ENCODE measurements around the gene PCSK4.

PCSK4 gene

GRCh38 chr19:1466461-1467214 is 23.5 kb downstream of the PCSK4 start:
- no peaks in the 10 kb centered on the region for H3K9me3 ChIP-seq (ENCODE audit: insufficient read depth, low read depth, low read length)
- H3K4me3 ChIP-seq (ENCODE audit: low read length): peak overlapping the region; percentile 1; the same call in 1 of the 2 replicates
- H3K9ac ChIP-seq (ENCODE audit: low read depth, low read length): no peak overlapping the region
- no peaks in the 10 kb centered on the region for H3K36me3 ChIP-seq (ENCODE audit: insufficient read depth, low read length)
- H3K27me3 ChIP-seq (ENCODE audit: insufficient read depth, low read length): peaks cover 82% of the 10 kb centered on the region
- H3K4me1 ChIP-seq (ENCODE audit: insufficient read depth, low read length): 0 out of 2 replicates have a peak, but pooled peaks cover 3% of the 10 kb centered on the region
- no peak overlapping the region for H3K27ac ChIP-seq (ENCODE audit: low read depth, low read length)
- 10% methylated on average over 70 of the region's 70 CpGs for WGBS

- H3K4me1 ChIP-seq (ENCODE audit: insufficient read depth, low read length): 0 out of 2 replicates have a peak, but pooled peaks cover under 1% of the 10 kb centered on the region
- H3K36me3 ChIP-seq (ENCODE audit: insufficient read depth, low read length): no peaks in the 10 kb centered on the region
- no peak overlapping the region for H3K27ac ChIP-seq (ENCODE audit: low read depth, low read length)
- H3K9me3 ChIP-seq (ENCODE audit: insufficient read depth, low read depth, low read length): no peaks in the 10 kb centered on the region
- H3K9ac ChIP-seq (ENCODE audit: low read depth, low read length): no peak overlapping the region
- no peak overlapping the region for H3K4me3 ChIP-seq (ENCODE audit: low read length)
- H3K27me3 ChIP-seq (ENCODE audit: insufficient read depth, low read length): peaks cover 76% of the 10 kb centered on the region
- WGBS: 26% methylated on average over 41 of the region's 41 CpGs
Observed at GRCh38 chr19:1466018-1466460, 24.1 kb downstream of the PCSK4 start.

GRCh38 chr19:1465191-1466016 is 24.7 kb downstream of the PCSK4 start:
- Histone ChIP-seq H3K9ac (ENCODE audit: low read depth, low read length) (no peak overlapping the region), H3K9me3 (ENCODE audit: insufficient read depth, low read depth, low read length) (no peaks in the 10 kb centered on the region), H3K27ac (ENCODE audit: low read depth, low read length) (no peak overlapping the region), H3K4me1 (ENCODE audit: insufficient read depth, low read length) (no peaks in the 10 kb centered on the region), H3K36me3 (ENCODE audit: insufficient read depth, low read length) (no peaks in the 10 kb centered on the region), H3K27me3 (ENCODE audit: insufficient read depth, low read length) (peaks cover 70% of the 10 kb centered on the region), H3K4me3 (ENCODE audit: low read length) (no peak overlapping the region)
- WGBS: 22% methylated on average over 83 of the region's 83 CpGs

- Histone ChIP-seq H3K27ac (ENCODE audit: low read depth, low read length) (no peak overlapping the region), H3K36me3 (ENCODE audit: insufficient read depth, low read length) (no peaks in the 10 kb centered on the region), H3K27me3 (ENCODE audit: insufficient read depth, low read length) (peaks cover 54% of the 10 kb centered on the region), H3K9ac (ENCODE audit: low read depth, low read length) (no peak overlapping the region), H3K9me3 (ENCODE audit: insufficient read depth, low read depth, low read length) (no peaks in the 10 kb centered on the region), H3K4me1 (ENCODE audit: insufficient read depth, low read length) (no peaks in the 10 kb centered on the region), H3K4me3 (ENCODE audit: low read length) (no peak overlapping the region)
- 89% methylated on average over 24 of the region's 24 CpGs for WGBS
Observed at GRCh38 chr19:1461862-1462261, 28.3 kb downstream of the PCSK4 start.

- no peak overlapping the region for H3K4me3 ChIP-seq (ENCODE audit: low read length)
- H3K4me1 ChIP-seq (ENCODE audit: insufficient read depth, low read length): no peaks in the 10 kb centered on the region
- no peak overlapping the region for H3K27ac ChIP-seq (ENCODE audit: low read depth, low read length)
- WGBS: 93% methylated on average over 36 of the region's 36 CpGs
- no peaks in the 10 kb centered on the region for H3K36me3 ChIP-seq (ENCODE audit: insufficient read depth, low read length)
- no peak overlapping the region for H3K9ac ChIP-seq (ENCODE audit: low read depth, low read length)
- H3K27me3 ChIP-seq (ENCODE audit: insufficient read depth, low read length): peaks cover 48% of the 10 kb centered on the region
- no peaks in the 10 kb centered on the region for H3K9me3 ChIP-seq (ENCODE audit: insufficient read depth, low read depth, low read length)
Observed at GRCh38 chr19:1460033-1460995, 29.8 kb downstream of the PCSK4 start.

GRCh38 chr19:1459479-1459878 is 30.7 kb downstream of the PCSK4 start:
- Histone ChIP-seq H3K4me3 (ENCODE audit: low read length) (no peak overlapping the region), H3K27ac (ENCODE audit: low read depth, low read length) (no peak overlapping the region), H3K9me3 (ENCODE audit: insufficient read depth, low read depth, low read length) (no peaks in the 10 kb centered on the region), H3K36me3 (ENCODE audit: insufficient read depth, low read length) (no peaks in the 10 kb centered on the region), H3K4me1 (ENCODE audit: insufficient read depth, low read length) (no peaks in the 10 kb centered on the region), H3K9ac (ENCODE audit: low read depth, low read length) (no peak overlapping the region), H3K27me3 (ENCODE audit: insufficient read depth, low read length) (peaks cover 39% of the 10 kb centered on the region)
- WGBS: 72% methylated on average over 7 of the region's 9 CpGs

GRCh38 chr19:1457892-1458291 is 32.3 kb downstream of the PCSK4 start:
- peaks cover 43% of the 10 kb centered on the region for H3K27me3 ChIP-seq (ENCODE audit: insufficient read depth, low read length)
- no peak overlapping the region for H3K27ac ChIP-seq (ENCODE audit: low read depth, low read length)
- H3K9me3 ChIP-seq (ENCODE audit: insufficient read depth, low read depth, low read length): no peaks in the 10 kb centered on the region
- 89% methylated on average over 16 of the region's 16 CpGs for WGBS
- no peaks in the 10 kb centered on the region for H3K4me1 ChIP-seq (ENCODE audit: insufficient read depth, low read length)
- H3K4me3 ChIP-seq (ENCODE audit: low read length): no peak overlapping the region
- no peaks in the 10 kb centered on the region for H3K36me3 ChIP-seq (ENCODE audit: insufficient read depth, low read length)
- H3K9ac ChIP-seq (ENCODE audit: low read depth, low read length): no peak overlapping the region

- Histone ChIP-seq H3K27me3 (ENCODE audit: insufficient read depth, low read length) (peaks cover 50% of the 10 kb centered on the region), H3K4me1 (ENCODE audit: insufficient read depth, low read length) (peaks cover 4% of the 10 kb centered on the region)
- 58% methylated on average over 48 of the region's 48 CpGs for WGBS
Observed at GRCh38 chr19:1457031-1457739, 33.0 kb downstream of the PCSK4 start.

GRCh38 chr19:1456121-1456900 is 33.8 kb downstream of the PCSK4 start:
- no peak overlapping the region for H3K9ac ChIP-seq (ENCODE audit: low read depth, low read length)
- no peaks in the 10 kb centered on the region for H3K9me3 ChIP-seq (ENCODE audit: insufficient read depth, low read depth, low read length)
- H3K4me1 ChIP-seq (ENCODE audit: insufficient read depth, low read length): peaks cover 6% of the 10 kb centered on the region
- no peak overlapping the region for H3K4me3 ChIP-seq (ENCODE audit: low read length)
- peaks cover 59% of the 10 kb centered on the region for H3K27me3 ChIP-seq (ENCODE audit: insufficient read depth, low read length)
- no peak overlapping the region for H3K27ac ChIP-seq (ENCODE audit: low read depth, low read length)
- 90% methylated on average over 43 of the region's 43 CpGs for WGBS
- no peaks in the 10 kb centered on the region for H3K36me3 ChIP-seq (ENCODE audit: insufficient read depth, low read length)

More at GRCh38 chr19:1457031-1457739, 33.0 kb downstream of the PCSK4 start:
- H3K36me3 ChIP-seq (ENCODE audit: insufficient read depth, low read length): no peaks in the 10 kb centered on the region
- no peaks in the 10 kb centered on the region for H3K9me3 ChIP-seq (ENCODE audit: insufficient read depth, low read depth, low read length)
- H3K4me3 ChIP-seq (ENCODE audit: low read length): no peak overlapping the region
- H3K9ac ChIP-seq (ENCODE audit: low read depth, low read length): no peak overlapping the region
- H3K27ac ChIP-seq (ENCODE audit: low read depth, low read length): no peak overlapping the region
